ENCODE results near the gene CCDC88C. TPM values are rescaled to one million over a fixed set of nuclear protein-coding genes. Genes with fewer than 3 reads are reported as not detected.

Gene CCDC88C
- total RNA-seq, 1 donor: under 0.01 TPM

DNA sequence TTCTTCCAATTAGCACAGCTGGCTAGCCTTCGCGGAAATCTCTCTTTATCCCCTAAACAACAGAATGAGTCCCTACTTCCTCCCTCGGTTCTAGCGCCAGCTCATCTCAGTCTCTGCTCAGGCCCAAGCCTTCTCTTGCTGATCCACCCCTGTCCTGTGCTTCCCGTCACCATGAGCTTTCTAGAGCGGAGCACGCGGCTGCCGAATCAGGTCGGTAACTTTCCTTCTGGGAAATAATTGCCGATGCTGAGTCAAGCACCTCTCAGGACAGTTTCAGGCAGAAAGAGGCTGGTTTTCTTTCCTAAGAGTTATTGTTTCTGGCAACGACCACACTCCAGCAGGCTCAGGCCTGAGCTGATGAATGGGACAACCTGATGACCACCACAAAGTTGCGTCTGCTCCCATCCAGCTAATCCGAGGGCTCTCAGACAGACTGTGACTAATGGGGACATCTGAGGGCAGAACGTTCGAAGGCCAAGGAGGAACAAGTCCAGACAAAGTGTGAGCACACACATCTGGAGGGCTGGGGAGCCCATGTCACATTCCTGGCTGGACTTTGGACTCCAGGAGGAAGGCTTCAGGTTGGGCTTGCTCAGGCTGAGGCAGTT is 159.5 kb downstream of the CCDC88C start:
- DNase-seq (ENCODE audit: low read depth): peak; percentile 45
- no peak overlapping the region for H3K4me3 ChIP-seq (ENCODE audit: low read depth, low read length)
- TF ChIP-seq, protein P1, sequence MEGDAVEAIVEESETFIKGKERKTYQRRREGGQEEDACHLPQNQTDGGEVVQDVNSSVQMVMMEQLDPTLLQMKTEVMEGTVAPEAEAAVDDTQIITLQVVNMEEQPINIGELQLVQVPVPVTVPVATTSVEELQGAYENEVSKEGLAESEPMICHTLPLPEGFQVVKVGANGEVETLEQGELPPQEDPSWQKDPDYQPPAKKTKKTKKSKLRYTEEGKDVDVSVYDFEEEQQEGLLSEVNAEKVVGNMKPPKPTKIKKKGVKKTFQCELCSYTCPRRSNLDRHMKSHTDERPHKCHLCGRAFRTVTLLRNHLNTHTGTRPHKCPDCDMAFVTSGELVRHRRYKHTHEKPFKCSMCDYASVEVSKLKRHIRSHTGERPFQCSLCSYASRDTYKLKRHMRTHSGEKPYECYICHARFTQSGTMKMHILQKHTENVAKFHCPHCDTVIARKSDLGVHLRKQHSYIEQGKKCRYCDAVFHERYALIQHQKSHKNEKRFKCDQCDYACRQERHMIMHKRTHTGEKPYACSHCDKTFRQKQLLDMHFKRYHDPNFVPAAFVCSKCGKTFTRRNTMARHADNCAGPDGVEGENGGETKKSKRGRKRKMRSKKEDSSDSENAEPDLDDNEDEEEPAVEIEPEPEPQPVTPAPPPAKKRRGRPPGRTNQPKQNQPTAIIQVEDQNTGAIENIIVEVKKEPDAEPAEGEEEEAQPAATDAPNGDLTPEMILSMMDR (IDR thresholded peaks at IDR 0.05; ENCODE audit: insufficient read depth, low read depth, low read length): no peak

DNA sequence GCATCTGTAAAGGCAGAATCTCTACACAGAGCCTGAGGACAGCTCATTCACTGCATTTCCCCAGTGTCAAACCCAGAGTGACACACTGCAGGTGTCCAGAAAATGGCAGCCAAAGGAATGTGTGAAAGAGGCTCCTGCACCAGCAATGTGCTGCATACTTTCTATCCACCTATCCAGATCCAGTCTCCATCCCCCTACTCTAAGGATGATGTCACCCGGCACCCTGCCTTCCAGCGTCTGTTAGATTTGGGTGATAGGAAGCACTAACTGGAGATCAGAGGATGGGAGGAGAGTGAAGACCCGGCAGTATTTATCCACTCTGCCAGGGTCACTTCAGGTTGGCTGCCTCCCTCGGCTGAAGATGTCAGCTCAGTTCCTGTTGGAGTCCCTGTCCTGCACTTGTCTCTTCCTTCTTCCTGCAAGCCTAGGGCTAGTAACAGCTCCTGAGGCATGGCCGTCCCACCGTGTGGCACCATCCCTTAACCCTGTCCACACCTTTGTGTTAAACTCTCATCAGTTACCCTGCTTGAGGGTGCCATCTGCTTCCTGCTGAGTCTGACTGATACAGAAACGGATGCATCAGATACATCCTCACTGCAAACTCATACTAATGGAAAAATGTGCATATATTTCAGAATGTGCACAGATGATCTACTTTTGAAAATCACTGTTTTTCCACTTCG is 160.2 kb downstream of the CCDC88C start:
- DNase-seq (ENCODE audit: low read depth): no peak
- TF ChIP-seq, protein P1 (IDR thresholded peaks at IDR 0.05; ENCODE audit: insufficient read depth, low read depth, low read length): no peak
- H3K4me3 ChIP-seq (ENCODE audit: low read depth, low read length): no peak overlapping the region

DNA sequence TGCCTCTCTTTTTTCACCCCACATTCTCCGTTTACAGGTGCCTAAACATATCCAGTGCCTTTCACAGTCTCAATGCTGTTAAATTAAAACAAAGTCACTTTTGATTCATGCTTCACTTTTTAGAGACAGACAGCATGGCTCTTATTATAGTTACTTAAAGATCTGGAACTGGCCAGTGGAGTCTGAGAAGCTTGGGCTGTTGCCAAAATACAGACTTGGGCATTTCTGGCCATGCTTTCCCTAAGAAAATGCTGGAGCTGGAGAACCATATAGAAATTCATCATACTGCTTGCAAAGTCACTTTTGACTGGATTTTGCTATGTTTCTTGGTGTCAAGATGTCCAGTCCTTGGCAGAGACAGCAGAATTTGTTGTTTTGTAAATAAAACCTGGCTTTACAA is 161.0 kb downstream of the CCDC88C start:
- TF ChIP-seq, protein P1 (IDR thresholded peaks at IDR 0.05; ENCODE audit: insufficient read depth, low read depth, low read length): no peak
- DNase-seq (ENCODE audit: low read depth): no peak
- H3K4me3 ChIP-seq (ENCODE audit: low read depth, low read length): no peak overlapping the region

DNA sequence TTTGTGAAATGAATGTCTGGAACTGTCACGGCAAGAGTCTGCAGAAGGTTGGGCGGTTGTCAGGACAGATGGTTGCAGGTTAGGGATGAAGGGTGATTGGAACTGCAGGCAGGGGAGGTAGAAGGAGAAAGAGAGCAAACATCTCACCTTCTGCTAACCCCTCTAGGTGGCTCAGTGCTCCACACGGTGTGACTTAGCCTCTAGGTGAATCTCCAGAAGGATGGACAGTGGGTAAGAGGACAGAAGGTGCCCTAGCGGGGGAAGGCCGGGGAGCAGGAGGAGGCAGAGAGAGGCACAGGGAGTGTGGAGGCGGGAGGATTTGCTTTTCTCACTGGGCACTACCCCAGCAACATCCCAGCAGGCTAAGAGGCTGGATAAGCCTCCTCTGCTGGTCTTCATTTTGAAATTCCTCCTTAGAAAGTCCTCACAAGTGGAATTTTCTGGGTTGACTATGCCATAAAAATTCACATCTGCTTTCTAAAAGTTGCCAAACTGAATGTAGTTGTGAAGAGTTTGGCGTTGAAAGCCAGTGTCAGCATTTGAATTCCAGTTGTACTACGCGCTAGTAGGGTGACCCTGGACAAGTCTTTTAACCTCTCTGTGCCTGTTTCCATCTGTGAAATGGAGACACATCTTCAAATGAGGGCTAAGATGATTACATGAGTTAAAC is 162.5 kb downstream of the CCDC88C start:
- TF ChIP-seq, protein P1 (IDR thresholded peaks at IDR 0.05; ENCODE audit: insufficient read depth, low read depth, low read length): no peak
- DNase-seq (ENCODE audit: low read depth): peak; percentile 28
- no peak overlapping the region for H3K4me3 ChIP-seq (ENCODE audit: low read depth, low read length)

DNA sequence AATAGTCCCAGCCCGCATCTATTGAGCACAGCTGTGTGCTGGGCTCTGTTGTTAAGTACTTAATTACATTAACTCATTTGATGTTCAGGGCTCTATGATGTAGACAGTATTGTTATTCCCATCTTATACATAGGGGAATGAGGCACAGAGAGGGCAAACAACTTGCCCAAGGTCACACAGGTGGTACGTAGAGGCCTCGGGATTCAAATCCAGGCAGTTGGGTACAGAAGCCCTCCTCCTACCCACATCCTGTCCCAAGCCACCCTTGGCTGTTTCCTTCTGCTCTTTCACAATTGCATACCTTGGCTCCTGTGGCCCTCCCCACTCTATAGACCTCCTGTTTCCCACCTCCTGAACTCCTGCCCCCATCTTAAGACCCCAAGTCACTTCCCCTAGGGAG is 163.2 kb downstream of the CCDC88C start:
- TF ChIP-seq, protein P1 (IDR thresholded peaks at IDR 0.05; ENCODE audit: insufficient read depth, low read depth, low read length): no peak
- H3K4me3 ChIP-seq (ENCODE audit: low read depth, low read length): no peak overlapping the region
- DNase-seq (ENCODE audit: low read depth): no peak

DNA sequence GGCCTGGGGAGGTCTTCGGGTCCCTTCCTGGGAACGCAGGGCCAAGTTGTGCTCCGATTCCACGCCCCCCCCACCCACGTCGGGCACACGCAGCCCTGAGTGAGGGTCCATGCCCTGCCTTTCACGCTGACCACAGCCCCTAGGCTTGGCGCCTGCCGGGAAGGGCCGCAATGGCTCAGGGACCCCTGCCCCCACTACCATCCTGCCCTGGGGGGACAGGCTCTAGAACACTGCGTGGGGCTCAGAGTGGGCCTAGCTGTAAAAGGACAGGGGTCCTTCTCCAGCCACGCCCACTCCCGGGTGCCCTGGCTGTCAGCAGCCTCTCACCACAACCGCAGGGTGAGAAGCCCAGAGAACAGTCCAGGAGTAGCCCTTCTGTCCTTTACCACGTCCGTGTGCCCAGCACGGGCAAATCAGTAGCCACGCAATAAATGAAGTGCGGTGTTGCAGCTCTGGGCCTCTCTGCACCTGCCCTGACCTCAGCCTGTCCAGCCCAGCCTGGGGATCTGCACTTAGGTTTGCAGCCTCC is 163.8 kb downstream of the CCDC88C start:
- peak overlapping the region; percentile 49 for H3K4me3 ChIP-seq (ENCODE audit: low read depth, low read length)
- TF ChIP-seq, protein P1 (IDR thresholded peaks at IDR 0.05; ENCODE audit: insufficient read depth, low read depth, low read length): no peak
- DNase-seq (ENCODE audit: low read depth): no peak

Data from fibroblast of villous mesenchyme (primary cell).